NCI-H2107 treated with DMSO at 0.1 percent for 48 hours (cell line): Measurements from ENCODE around the gene PLCXD3.

ENCODE experiments used
- DNase-seq: peaks from one replicate; lab custom pipeline; 2025; ENCODE audit not compliant: unreplicated experiment; lab: John Stamatoyannopoulos, UW

The PLCXD3 gene

GRCh38 chr5:41289970-41290464 lies 220.4 kb downstream of the PLCXD3 start:
- no peak for DNase-seq

- DNase-seq = no peak
These were observed 223.7 kb downstream of the PLCXD3 start for GRCh38 chr5:41286696-41287095.

- DNase-seq = no peak
These were observed 224.2 kb downstream of the PLCXD3 start for GRCh38 chr5:41286165-41286564.

- no peak for DNase-seq
These were observed 225.5 kb downstream of the PLCXD3 start for GRCh38 chr5:41284938-41285337.

GRCh38 chr5:41281215-41281810 lies 229.1 kb downstream of the PLCXD3 start:
- DNase-seq = no peak

GRCh38 chr5:41279040-41279439 lies 231.4 kb downstream of the PLCXD3 start:
- no peak for DNase-seq

- DNase-seq = no peak
These were observed 232.7 kb downstream of the PLCXD3 start for GRCh38 chr5:41277476-41278245.

- DNase-seq = no peak
These were observed 234.4 kb downstream of the PLCXD3 start for GRCh38 chr5:41275813-41276512.

GRCh38 chr5:41270423-41271251 lies 239.8 kb downstream of the PLCXD3 start:
- peak; percentile 7 for DNase-seq

GRCh38 chr5:41268894-41269293 lies 241.5 kb downstream of the PLCXD3 start:
- DNase-seq = no peak

GRCh38 chr5:41266377-41266776 lies 244.0 kb downstream of the PLCXD3 start:
- DNase-seq = no peak

GRCh38 chr5:41264019-41264418 lies 246.4 kb downstream of the PLCXD3 start:
- DNase-seq = no peak

GRCh38 chr5:41263335-41263734 lies 247.1 kb downstream of the PLCXD3 start:
- DNase-seq = no peak
